ENCODE measurements around the gene CHTF18.

- no peak for TF ChIP-seq CTCF (optimal IDR thresholded peaks at IDR 0.05 in 1 of 3, IDR thresholded peaks at IDR 0.05 in 1 of 3, conservative IDR thresholded peaks at IDR 0.05 in 1 of 3; ENCODE audit: extremely low read depth in 1 of 3, insufficient read depth in 2 of 3, low read length in 3 of 3)
- TF ChIP-seq EZH2 (IDR thresholded peaks at IDR 0.05; ENCODE audit: low read length), result no peak
Measured at GRCh38 chr16:796296-797119, 8.1 kb downstream of the CHTF18 start.

All from keratinocyte (primary cell).